ENCODE measurements around the gene PPP1R36. TPM values are rescaled to one million over a fixed set of nuclear protein-coding genes. Genes with fewer than 3 reads are reported as not detected.
"Not testable (repeated sequence)": the region's sequence is repeated elsewhere in the genome, so short reads cannot be mapped to it uniquely, and the experiment has no call there.

The PPP1R36 gene
- total and polyA plus RNA-seq, 5 donors = 0.44 to 1.3 (median 0.60) TPM

DNA sequence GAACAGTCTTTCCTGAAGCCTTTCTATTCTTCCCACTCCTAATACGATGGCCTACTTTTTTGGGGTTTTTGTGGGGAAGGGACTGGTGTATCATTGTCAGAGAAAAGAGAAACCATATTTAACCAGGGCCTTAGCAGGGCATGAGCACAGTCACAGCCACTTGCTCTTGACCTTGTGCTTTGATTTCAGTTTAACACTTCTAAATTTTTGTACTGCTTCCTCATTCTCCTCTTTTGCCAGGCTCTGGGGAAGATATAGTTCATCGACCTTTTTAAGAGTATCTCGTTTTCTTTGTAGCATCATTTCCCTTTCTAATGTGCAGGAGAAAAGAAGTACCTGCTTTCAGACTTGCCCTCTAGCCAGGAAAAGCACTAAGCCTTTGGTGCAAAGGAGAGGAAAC lies 43.0 kb upstream of the PPP1R36 start:
- no peak overlapping the region for H3K27ac ChIP-seq (ENCODE audit: low read length)
- H3K9me3 ChIP-seq (ENCODE audit: control insufficient read depth, low read length) = no peaks in the 10 kb centered on the region
- H3K4me3 ChIP-seq (ENCODE audit: low read length) = peak overlapping the region; percentile 15
- ATAC-seq (no peak), DNase-seq (no peak)
- peaks cover 8% of the 10 kb centered on the region for H3K4me1 ChIP-seq (ENCODE audit: control insufficient read depth, insufficient read depth, low read length)
- no peaks in the 10 kb centered on the region for H3K27me3 ChIP-seq (ENCODE audit: control insufficient read depth, insufficient read depth)
- 21% methylated on average over 3 of the region's 3 CpGs for WGBS
- intact Hi-C loops (cut with DNase I) = loop anchor here in 1 of 4 donors (10.0 kb wide), 1 partner anchor 162 kb away; no protein-coding TSS in a partner anchor

DNA sequence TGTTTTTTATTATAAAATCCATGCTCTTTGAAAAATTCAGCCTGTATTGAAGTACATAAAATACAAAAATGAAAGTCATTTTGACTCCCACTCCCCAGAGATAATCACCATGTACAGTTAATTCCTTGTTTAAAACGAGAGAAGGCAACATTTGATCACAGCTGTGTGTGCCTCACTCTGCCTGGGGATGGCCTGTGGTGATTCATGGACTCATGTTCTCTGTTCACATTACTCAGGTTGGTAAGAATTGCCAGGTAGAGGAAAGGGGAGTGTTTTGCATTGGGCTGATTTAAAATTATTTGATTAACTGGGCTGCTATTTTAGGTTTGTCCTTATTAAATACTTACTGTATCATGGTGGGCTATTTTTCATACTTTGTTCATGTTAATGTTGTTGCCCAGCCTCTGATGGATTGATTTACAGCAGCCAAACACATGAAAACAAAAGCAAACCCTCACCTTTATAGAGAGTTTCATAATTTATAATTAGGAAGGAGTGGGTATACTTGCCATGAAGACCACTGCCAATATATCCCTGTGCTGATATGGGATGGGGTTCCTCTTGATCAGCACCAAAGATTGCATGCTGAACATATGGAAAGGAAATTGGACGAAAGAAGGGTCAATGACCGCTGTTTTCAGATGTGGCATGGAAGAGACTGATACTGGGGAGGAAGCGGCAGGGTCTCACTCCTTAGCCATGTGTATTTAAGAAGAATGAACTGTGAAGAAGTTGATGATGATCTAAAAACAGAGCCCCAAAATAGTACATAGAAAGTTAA lies 42.2 kb upstream of the PPP1R36 start:
- intact Hi-C loops (cut with DNase I) = loop anchor here in 1 of 4 donors (10.0 kb wide), 1 partner anchor 163 kb away; no protein-coding TSS in a partner anchor
- H3K9me3 ChIP-seq (ENCODE audit: control insufficient read depth, low read length) = no peaks in the 10 kb centered on the region
- H3K27me3 ChIP-seq (ENCODE audit: control insufficient read depth, insufficient read depth) = no peaks in the 10 kb centered on the region
- H3K4me3 ChIP-seq (ENCODE audit: low read length) = no peak overlapping the region
- no peak overlapping the region for H3K27ac ChIP-seq (ENCODE audit: low read length)
- WGBS = 65% methylated on average over 4 of the region's 4 CpGs
- peaks cover 3% of the 10 kb centered on the region for H3K4me1 ChIP-seq (ENCODE audit: control insufficient read depth, insufficient read depth, low read length)
- DNase-seq (no peak), ATAC-seq (no peak)

DNA sequence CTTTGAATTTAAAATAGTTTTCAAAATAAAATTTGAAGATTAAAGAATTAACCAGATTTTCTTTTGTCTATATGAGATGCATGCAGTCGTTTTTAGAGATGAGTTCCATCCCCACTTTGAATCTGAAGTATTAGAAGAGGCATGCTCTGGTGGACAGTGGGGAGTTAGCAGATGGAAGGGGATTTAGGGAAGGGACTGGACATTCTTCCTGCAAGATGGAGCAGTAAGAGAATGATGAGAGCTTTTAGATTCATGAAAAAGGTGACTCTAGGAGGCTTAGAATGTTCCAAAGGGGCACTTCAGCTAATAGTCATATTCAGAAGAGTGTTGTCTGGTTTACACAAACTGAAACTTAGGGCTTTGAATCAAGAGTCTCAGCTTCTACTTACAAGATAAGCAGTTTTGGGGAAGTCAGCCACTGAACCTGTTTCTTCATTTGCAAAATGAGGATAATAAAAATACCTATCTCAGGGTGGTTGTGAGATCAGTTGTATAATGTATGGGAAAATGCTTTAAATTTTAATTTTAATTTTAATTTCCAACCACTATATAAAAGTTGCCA lies 41.5 kb upstream of the PPP1R36 start:
- Histone ChIP-seq H3K4me3 (ENCODE audit: low read length) (no peak overlapping the region), H3K27ac (ENCODE audit: low read length) (no peak overlapping the region), H3K9me3 (ENCODE audit: control insufficient read depth, low read length) (no peaks in the 10 kb centered on the region), H3K4me1 (ENCODE audit: control insufficient read depth, insufficient read depth, low read length) (peaks cover 2% of the 10 kb centered on the region), H3K27me3 (ENCODE audit: control insufficient read depth, insufficient read depth) (no peaks in the 10 kb centered on the region)
- 36% methylated on average over 1 of the region's 1 CpG for WGBS
- intact Hi-C loops (cut with DNase I) = loop anchor here in 1 of 4 donors (10.0 kb wide), 1 partner anchor 163 kb away; no protein-coding TSS in a partner anchor
- ATAC-seq (no peak), DNase-seq (no peak)

DNA sequence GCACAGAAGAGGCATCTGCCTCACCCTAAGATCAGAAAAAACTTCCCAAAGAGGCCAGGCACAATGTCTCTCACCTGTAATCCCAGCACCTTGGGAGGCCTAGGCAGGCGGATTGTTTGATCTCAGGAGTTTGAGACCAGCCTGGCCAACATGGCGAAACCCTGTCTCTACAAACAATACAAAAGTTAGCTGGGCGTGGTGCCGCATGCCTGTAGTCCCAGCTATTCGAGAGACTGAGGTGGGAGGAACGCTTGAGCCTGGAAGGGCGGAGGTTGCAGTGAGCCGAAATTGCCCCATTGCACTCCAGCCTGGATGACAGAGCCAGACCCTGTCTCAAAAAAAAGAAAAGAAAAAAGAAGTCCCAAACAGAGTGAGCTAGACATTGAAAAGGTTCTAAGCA lies 40.7 kb upstream of the PPP1R36 start:
- intact Hi-C loops (cut with DNase I) = loop anchor here in 1 of 4 donors (10.0 kb wide), 1 partner anchor 164 kb away; no protein-coding TSS in a partner anchor
- WGBS = 87% methylated on average over 8 of the region's 8 CpGs
- H3K4me1 ChIP-seq (ENCODE audit: control insufficient read depth, insufficient read depth, low read length) = peaks cover 2% of the 10 kb centered on the region

DNA sequence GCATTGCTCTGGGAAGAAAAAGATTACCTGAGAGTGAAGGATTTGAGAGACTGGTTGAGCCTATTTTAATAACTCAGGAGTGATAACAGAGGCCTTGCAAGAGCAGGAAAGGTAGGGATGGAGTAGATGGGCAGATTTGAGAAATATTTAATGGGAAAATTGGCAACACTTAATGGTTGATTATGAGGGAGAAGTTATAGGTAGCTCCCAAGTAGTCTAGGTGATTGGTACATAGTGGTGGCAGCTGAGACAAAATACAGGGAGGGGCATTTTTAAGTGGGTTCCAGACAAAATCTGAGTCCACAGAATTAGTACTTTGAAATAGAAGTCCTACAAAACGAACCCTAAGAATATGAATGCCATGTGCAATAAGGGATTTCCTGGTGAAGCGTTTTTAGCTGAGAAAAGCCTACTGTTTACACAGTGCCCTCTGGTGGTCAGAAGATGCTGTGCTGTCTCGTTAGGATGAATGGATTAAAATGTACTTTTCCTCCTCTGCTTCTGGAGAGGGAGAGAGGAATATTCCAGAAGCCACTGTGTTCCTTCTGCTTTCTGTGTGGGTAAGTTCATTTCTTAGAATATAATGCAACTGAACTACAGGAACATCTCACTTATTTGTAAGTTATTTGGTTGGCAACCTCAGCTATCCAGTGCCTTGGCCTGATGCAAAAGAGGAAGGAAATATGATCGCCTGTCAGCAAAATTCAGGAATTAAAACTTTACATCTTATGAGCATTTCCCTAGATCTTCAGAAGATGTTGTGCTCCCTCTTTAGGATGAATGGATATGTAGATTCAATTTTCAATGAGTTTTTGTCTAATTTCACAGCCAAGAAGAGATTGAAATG lies 38.7 kb upstream of the PPP1R36 start:
- Histone ChIP-seq H3K27ac (ENCODE audit: low read length) (no peak overlapping the region), H3K4me1 (ENCODE audit: control insufficient read depth, insufficient read depth, low read length) (peaks cover 2% of the 10 kb centered on the region), H3K9me3 (ENCODE audit: control insufficient read depth, low read length) (no peaks in the 10 kb centered on the region), H3K4me3 (ENCODE audit: low read length) (no peak overlapping the region), H3K27me3 (ENCODE audit: control insufficient read depth, insufficient read depth) (no peaks in the 10 kb centered on the region)
- ATAC-seq (peak in 1 of 2 donors; percentile 69), DNase-seq (peak in 2 of 3 donors; percentile 41 to 70)
- WGBS = 18% methylated on average over 4 of the region's 4 CpGs
- intact Hi-C loops (cut with DNase I) = no loop called here

More for the DNA sequence above, 40.7 kb upstream of the PPP1R36 start:
- ATAC-seq (no peak), DNase-seq (no peak)
- Histone ChIP-seq H3K27me3 (ENCODE audit: control insufficient read depth, insufficient read depth) (no peaks in the 10 kb centered on the region), H3K27ac (ENCODE audit: low read length) (no peak overlapping the region), H3K4me3 (ENCODE audit: low read length) (no peak overlapping the region), H3K9me3 (ENCODE audit: control insufficient read depth, low read length) (no peaks in the 10 kb centered on the region)

DNA sequence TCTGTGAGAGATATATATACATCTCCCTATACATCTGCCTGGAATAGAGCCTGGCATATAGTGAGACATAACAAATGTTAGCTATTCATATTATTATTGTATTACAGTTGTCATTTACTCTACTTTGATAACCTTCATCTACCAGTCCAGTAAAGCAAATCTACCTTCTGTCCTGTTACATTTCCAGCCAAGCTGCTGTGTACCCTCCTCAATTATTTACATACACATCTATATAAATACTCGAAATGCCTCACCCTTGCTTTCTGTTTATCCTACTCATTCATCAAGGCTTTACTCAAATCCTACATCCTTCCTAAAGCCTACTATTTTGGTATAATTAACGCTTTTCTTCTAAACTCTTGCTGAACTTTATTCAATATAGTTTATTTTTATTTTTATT lies 36.5 kb upstream of the PPP1R36 start:
- H3K4me3 ChIP-seq (ENCODE audit: low read length) = no peak overlapping the region
- 93% methylated on average over 2 of the region's 2 CpGs for WGBS
- no peak for ATAC-seq
- DNase-seq = no peak
- H3K27me3 ChIP-seq (ENCODE audit: control insufficient read depth, insufficient read depth) = no peaks in the 10 kb centered on the region
- H3K9me3 ChIP-seq (ENCODE audit: control insufficient read depth, low read length) = no peaks in the 10 kb centered on the region
- intact Hi-C loops (cut with DNase I) = no loop called here
- H3K27ac ChIP-seq (ENCODE audit: low read length) = no peak overlapping the region
- H3K4me1 ChIP-seq (ENCODE audit: control insufficient read depth, insufficient read depth, low read length) = no peaks in the 10 kb centered on the region

DNA sequence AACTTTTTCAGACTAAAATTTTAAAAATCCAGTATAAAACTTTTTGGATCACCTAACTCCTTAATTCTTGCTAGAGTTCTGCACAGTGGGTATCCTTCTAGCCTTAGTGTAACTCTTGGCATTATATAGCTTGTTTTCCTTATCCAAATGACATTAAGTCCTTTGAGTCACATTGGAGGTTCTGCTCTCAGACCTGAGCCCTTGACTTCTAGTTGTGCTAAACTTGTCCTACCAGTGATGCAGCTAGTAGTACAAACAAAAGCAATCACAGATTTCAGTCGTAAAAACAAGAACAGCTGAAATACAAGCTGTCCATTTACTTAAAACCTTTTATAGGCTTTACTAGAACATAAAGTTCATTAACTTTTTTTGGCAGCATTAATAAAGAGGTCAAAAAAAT lies 34.7 kb upstream of the PPP1R36 start:
- WGBS = 35% methylated on average over 1 of the region's 1 CpG
- Histone ChIP-seq H3K9me3 (ENCODE audit: control insufficient read depth, low read length) (no peaks in the 10 kb centered on the region), H3K4me3 (ENCODE audit: low read length) (no peak overlapping the region), H3K27ac (ENCODE audit: low read length) (no peak overlapping the region), H3K4me1 (ENCODE audit: control insufficient read depth, insufficient read depth, low read length) (no peaks in the 10 kb centered on the region), H3K27me3 (ENCODE audit: control insufficient read depth, insufficient read depth) (no peaks in the 10 kb centered on the region)
- no peak for DNase-seq
- ATAC-seq = no peak
- intact Hi-C loops (cut with DNase I) = no loop called here

DNA sequence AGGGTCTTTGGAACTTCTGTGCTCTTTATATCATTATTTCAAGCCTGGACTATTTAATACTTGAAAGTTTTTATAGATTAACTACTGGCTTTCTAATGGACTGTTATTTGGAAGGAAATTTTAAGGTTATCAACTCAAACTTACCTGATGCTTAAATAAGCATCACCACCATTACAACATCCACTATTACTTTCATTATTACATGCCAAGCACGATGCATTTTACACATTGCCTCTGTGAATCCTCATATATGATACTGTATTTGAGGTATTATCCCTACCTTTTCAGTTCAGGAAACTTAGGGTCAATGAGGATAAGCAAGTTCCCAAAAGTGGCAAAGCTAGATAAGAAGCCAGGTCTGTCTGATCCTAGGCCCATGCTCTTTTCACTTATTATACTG lies 32.8 kb upstream of the PPP1R36 start:
- no peaks in the 10 kb centered on the region for H3K4me1 ChIP-seq (ENCODE audit: control insufficient read depth, insufficient read depth, low read length)

DNA sequence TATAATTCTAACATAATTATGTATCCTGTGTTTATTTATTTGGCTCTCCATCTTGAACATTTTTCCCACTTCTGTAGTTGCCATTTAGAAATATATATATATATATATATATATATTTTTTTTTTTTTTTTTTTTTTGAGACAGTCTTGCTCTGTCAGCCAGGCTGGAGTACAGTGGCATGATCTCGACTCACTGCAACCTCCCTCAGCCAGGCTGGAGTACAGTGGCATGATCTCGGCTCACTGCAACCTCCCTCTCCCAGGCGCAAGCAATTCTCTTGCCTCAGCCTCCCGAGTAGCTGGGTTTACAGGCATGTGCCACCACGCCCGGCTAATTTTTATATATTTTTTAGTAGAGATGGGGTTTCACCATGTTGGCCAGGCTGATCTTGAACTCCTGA lies 32.1 kb upstream of the PPP1R36 start:
- intact Hi-C loops (cut with DNase I); H3K4me3 ChIP-seq (ENCODE audit: low read length): not testable (repeated sequence)

More for the DNA sequence above, 32.8 kb upstream of the PPP1R36 start:
- DNase-seq (no peak), ATAC-seq (no peak)
- 89% methylated on average over 1 of the region's 1 CpG for WGBS
- Histone ChIP-seq H3K27me3 (ENCODE audit: control insufficient read depth, insufficient read depth) (no peaks in the 10 kb centered on the region), H3K27ac (ENCODE audit: low read length) (no peak overlapping the region), H3K4me3 (ENCODE audit: low read length) (no peak overlapping the region), H3K9me3 (ENCODE audit: control insufficient read depth, low read length) (no peaks in the 10 kb centered on the region)
- intact Hi-C loops (cut with DNase I) = no loop called here

DNA sequence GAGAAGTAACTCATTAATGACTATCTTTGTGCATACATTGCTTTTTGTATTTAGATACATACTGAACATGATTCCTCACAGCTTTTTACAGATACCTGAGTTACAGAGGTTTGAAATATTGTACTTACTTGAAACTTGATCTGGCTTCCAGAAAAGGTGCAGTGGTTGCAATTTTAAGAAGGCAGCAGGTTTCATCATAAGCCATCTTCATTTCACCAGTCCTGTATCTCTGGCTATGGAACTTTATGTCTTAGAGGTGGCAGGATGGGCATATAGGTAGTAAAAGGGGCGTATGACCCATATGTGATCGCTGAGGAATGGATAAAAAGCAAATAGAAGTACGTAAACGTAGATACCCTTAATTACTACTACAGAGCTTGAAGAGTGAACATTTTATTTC lies 31.5 kb upstream of the PPP1R36 start:
- H3K9me3 ChIP-seq (ENCODE audit: control insufficient read depth, low read length) = no peaks in the 10 kb centered on the region
- ATAC-seq (no peak), DNase-seq (no peak)
- H3K27me3 ChIP-seq (ENCODE audit: control insufficient read depth, insufficient read depth) = no peaks in the 10 kb centered on the region
- no peak overlapping the region for H3K4me3 ChIP-seq (ENCODE audit: low read length)
- H3K27ac ChIP-seq (ENCODE audit: low read length) = no peak overlapping the region
- intact Hi-C loops (cut with DNase I) = no loop called here
- 73% methylated on average over 4 of the region's 4 CpGs for WGBS
- no peaks in the 10 kb centered on the region for H3K4me1 ChIP-seq (ENCODE audit: control insufficient read depth, insufficient read depth, low read length)

More for the DNA sequence above, 32.1 kb upstream of the PPP1R36 start:
- not testable (repeated sequence) for H3K27me3 ChIP-seq (ENCODE audit: control insufficient read depth, insufficient read depth); H3K4me1 ChIP-seq (ENCODE audit: control insufficient read depth, insufficient read depth, low read length); DNase-seq; ATAC-seq; H3K27ac ChIP-seq (ENCODE audit: low read length); H3K9me3 ChIP-seq (ENCODE audit: control insufficient read depth, low read length)
- 80% methylated on average over 6 of the region's 6 CpGs for WGBS

DNA sequence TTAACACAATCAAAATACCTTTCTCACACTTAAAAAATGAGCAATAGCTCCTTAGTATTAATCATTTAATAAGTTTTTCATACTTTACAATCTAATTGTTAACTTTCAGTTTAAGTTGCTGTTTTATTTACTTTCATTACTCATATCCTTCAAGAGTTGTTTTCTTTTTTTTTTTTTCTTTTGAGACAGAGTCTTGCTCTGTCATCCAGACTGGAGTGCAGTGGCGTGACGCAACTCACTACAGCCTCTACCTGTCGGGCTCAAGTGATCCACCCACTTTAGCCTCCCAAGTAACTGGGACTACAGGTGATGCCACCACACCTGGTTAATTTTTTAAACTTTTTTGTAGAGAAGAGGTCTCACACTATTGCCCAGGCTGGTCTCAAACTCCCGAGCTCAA lies 29.1 kb upstream of the PPP1R36 start:
- intact Hi-C loops (cut with DNase I) = no loop called here
- no peak for ATAC-seq
- Histone ChIP-seq H3K4me1 (ENCODE audit: control insufficient read depth, insufficient read depth, low read length) (no peaks in the 10 kb centered on the region), H3K4me3 (ENCODE audit: low read length) (no peak overlapping the region), H3K27me3 (ENCODE audit: control insufficient read depth, insufficient read depth) (no peaks in the 10 kb centered on the region), H3K27ac (ENCODE audit: low read length) (no peak overlapping the region), H3K9me3 (ENCODE audit: control insufficient read depth, low read length) (no peaks in the 10 kb centered on the region)
- WGBS = 99% methylated on average over 4 of the region's 4 CpGs
- no peak for DNase-seq
